Neural cell (in vitro differentiated cells): Measurements from ENCODE around the gene NLRX1.
"Not testable (repeated sequence)": the region's sequence is repeated elsewhere in the genome, so short reads cannot be mapped to it uniquely, and the experiment has no call there.

Experiments
- EZH2 ChIP-seq: fragments of 200-600, 300-800 bp; shearing (Covaris generic), sonication (generic); IDR thresholded peaks from 2 replicates; pipeline ENCODE4 v1.6.1; 2014; ENCODE audit warnings: antibody characterized with exemption, low read length, borderline replicate concordance, mild to moderate bottlenecking; ENCODE audit not compliant: insufficient read depth, poor library complexity, severe bottlenecking
- MXI1 ChIP-seq: fragments of 450-650 bp; conservative IDR thresholded peaks from 2 replicates; pipeline ENCODE4 v1.6.1; 2014; ENCODE audit warnings: antibody characterized with exemption, mild to moderate bottlenecking; ENCODE audit not compliant: poor library complexity, severe bottlenecking
- POLR2AphosphoS5 ChIP-seq: IDR thresholded peaks from 2 replicates; pipeline ENCODE4 v1.6.1; 2012
- RAD21 ChIP-seq: fragments of 450-650 bp; conservative IDR thresholded peaks from 2 replicates; pipeline ENCODE4 v1.6.1; 2014; ENCODE audit warnings: antibody characterized with exemption, mild to moderate bottlenecking, moderate library complexity
- SMC3 ChIP-seq: fragments of 450-650 bp; conservative IDR thresholded peaks from 2 replicates; pipeline ENCODE4 v1.6.1; 2014; ENCODE audit warnings: antibody characterized with exemption, mild to moderate bottlenecking, moderate library complexity; ENCODE audit not compliant: poor library complexity
- TAF1 ChIP-seq: IDR thresholded peaks from 2 replicates; pipeline ENCODE4 v1.6.1; 2012; ENCODE audit warnings: low read depth
- TF ChIP-seq, protein P1 (sequence below): IDR thresholded peaks from 2 replicates; pipeline ENCODE4 v1.6.1; 2012; ENCODE audit warnings: borderline replicate concordance
- TF ChIP-seq, protein P2 (sequence below): fragments of 450-650 bp; IDR thresholded peaks from 2 replicates; pipeline ENCODE4 v1.5.1; 2014; ENCODE audit warnings: antibody characterized with exemption, mild to moderate bottlenecking, moderate library complexity; ENCODE audit not compliant: poor library complexity, severe bottlenecking

GRCh38 chr11:119167077-119167458, 1.5 kb upstream of the NLRX1 start:
- TF ChIP-seq SMC3, EZH2, TAF1, RAD21, MXI1, POLR2AphosphoS5: not testable (repeated sequence)
- TF ChIP-seq, protein P1, sequence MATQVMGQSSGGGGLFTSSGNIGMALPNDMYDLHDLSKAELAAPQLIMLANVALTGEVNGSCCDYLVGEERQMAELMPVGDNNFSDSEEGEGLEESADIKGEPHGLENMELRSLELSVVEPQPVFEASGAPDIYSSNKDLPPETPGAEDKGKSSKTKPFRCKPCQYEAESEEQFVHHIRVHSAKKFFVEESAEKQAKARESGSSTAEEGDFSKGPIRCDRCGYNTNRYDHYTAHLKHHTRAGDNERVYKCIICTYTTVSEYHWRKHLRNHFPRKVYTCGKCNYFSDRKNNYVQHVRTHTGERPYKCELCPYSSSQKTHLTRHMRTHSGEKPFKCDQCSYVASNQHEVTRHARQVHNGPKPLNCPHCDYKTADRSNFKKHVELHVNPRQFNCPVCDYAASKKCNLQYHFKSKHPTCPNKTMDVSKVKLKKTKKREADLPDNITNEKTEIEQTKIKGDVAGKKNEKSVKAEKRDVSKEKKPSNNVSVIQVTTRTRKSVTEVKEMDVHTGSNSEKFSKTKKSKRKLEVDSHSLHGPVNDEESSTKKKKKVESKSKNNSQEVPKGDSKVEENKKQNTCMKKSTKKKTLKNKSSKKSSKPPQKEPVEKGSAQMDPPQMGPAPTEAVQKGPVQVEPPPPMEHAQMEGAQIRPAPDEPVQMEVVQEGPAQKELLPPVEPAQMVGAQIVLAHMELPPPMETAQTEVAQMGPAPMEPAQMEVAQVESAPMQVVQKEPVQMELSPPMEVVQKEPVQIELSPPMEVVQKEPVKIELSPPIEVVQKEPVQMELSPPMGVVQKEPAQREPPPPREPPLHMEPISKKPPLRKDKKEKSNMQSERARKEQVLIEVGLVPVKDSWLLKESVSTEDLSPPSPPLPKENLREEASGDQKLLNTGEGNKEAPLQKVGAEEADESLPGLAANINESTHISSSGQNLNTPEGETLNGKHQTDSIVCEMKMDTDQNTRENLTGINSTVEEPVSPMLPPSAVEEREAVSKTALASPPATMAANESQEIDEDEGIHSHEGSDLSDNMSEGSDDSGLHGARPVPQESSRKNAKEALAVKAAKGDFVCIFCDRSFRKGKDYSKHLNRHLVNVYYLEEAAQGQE = not testable (repeated sequence)
- TF ChIP-seq, protein P2, sequence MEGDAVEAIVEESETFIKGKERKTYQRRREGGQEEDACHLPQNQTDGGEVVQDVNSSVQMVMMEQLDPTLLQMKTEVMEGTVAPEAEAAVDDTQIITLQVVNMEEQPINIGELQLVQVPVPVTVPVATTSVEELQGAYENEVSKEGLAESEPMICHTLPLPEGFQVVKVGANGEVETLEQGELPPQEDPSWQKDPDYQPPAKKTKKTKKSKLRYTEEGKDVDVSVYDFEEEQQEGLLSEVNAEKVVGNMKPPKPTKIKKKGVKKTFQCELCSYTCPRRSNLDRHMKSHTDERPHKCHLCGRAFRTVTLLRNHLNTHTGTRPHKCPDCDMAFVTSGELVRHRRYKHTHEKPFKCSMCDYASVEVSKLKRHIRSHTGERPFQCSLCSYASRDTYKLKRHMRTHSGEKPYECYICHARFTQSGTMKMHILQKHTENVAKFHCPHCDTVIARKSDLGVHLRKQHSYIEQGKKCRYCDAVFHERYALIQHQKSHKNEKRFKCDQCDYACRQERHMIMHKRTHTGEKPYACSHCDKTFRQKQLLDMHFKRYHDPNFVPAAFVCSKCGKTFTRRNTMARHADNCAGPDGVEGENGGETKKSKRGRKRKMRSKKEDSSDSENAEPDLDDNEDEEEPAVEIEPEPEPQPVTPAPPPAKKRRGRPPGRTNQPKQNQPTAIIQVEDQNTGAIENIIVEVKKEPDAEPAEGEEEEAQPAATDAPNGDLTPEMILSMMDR = not testable (repeated sequence)
